Testis (tissue), 2 donors: ENCODE results near the gene CLDN11.

Source experiments
- POLR2A ChIP-seq: fragments of 450-650 bp; IDR thresholded peaks from one replicate; pipeline ENCODE4 v1.6.1; 2017; ENCODE audit warnings: antibody characterized with exemption, mild to moderate bottlenecking, moderate library complexity
- TF ChIP-seq, protein P1 (sequence below), 3 experiments: fragments of 450-650 bp in 2 of 3; fragments of 200-600 bp in 1 of 3; sonication (generic) in 1 of 3; IDR thresholded peaks; one replicate each; pipeline ENCODE4 v1.5.1; 2016 to 2019; ENCODE audit warnings: antibody characterized with exemption in 3 of 3, mild to moderate bottlenecking in 2 of 3, moderate library complexity in 1 of 3

- TF ChIP-seq, protein P1, sequence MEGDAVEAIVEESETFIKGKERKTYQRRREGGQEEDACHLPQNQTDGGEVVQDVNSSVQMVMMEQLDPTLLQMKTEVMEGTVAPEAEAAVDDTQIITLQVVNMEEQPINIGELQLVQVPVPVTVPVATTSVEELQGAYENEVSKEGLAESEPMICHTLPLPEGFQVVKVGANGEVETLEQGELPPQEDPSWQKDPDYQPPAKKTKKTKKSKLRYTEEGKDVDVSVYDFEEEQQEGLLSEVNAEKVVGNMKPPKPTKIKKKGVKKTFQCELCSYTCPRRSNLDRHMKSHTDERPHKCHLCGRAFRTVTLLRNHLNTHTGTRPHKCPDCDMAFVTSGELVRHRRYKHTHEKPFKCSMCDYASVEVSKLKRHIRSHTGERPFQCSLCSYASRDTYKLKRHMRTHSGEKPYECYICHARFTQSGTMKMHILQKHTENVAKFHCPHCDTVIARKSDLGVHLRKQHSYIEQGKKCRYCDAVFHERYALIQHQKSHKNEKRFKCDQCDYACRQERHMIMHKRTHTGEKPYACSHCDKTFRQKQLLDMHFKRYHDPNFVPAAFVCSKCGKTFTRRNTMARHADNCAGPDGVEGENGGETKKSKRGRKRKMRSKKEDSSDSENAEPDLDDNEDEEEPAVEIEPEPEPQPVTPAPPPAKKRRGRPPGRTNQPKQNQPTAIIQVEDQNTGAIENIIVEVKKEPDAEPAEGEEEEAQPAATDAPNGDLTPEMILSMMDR (IDR thresholded peaks at IDR 0.05), result no peak
- no peak for TF ChIP-seq POLR2A
Measured at GRCh38 chr3:170426240-170426797, 7.7 kb downstream of the CLDN11 start.
